Thyroid gland (tissue), 4 donors: ENCODE measurements around the gene HMOX1.

ENCODE experiments used
- CTCF ChIP-seq, 6 experiments: fragments of 200-600 bp in 3 of 6; fragments of 450-650 bp in 3 of 6; sonication (generic) in 3 of 6; IDR thresholded peaks; one replicate each; pipeline ENCODE4 v1.5.1; 2016 to 2019; ENCODE audit warnings: antibody characterized with exemption in 6 of 6, mild to moderate bottlenecking in 2 of 6, inconsistent platforms in 1 of 6, moderate library complexity in 1 of 6
- POLR2A ChIP-seq, 2 donors: fragments of 450-650 bp; IDR thresholded peaks; one replicate each; pipeline ENCODE4 v1.6.1; 2017; ENCODE audit warnings: antibody characterized with exemption in 2 of 2, mild to moderate bottlenecking in 2 of 2, moderate library complexity in 1 of 2

GRCh38 chr22:35439365-35439717 lies 58.4 kb downstream of the HMOX1 start:
- no peak for TF ChIP-seq POLR2A (IDR thresholded peaks at IDR 0.05)
- no peak for TF ChIP-seq CTCF (IDR thresholded peaks at IDR 0.05)
